Cardiac fibroblast (primary cell): ENCODE results near the gene EHD4.
A peak's percentile ranks its signal among the peaks of the same experiment; 100 is the strongest.

Source experiments
- DNase-seq, 2 donors: peaks; one replicate each; pipeline versions ENCODE4 v3.0.0 to v3.0.0-alpha.2; 2010; ENCODE audit warnings: low read depth in 2 of 2
- H3K4me3 ChIP-seq, 2 donors: replicated peaks in 1 of 2; 1 replicate in 1 of 2; 2 replicates in 1 of 2; pipeline ENCODE4 v1.5.1; 2011; ENCODE audit warnings: low read depth in 2 of 2, low read length in 2 of 2, mild to moderate bottlenecking in 2 of 2, moderate library complexity in 1 of 2
- TF ChIP-seq, protein P1 (sequence below): IDR thresholded peaks from one replicate; pipeline ENCODE4 v1.5.1; 2011; ENCODE audit warnings: low read depth, mild to moderate bottlenecking, low read length, inconsistent platforms

The EHD4 gene

DNA sequence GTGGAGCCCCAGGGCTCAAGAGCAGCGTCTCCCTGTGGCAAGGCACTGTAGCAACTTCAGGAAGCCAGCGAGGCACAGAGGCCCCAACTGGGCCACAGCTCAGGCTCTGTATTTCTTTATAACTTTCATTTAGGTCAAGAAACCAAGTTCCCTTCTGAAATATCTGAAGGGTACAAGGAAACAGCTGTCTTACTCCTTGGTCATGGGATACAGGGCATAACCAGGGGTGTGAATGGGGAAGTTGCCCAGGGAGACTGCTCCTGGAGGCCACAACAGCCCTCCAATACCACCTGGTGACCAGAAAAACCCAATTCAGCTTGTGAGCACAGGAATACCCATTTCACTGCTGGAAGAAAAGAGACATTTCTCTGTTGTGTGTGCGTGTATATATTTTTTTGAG lies 65.2 kb downstream of the EHD4 start:
- DNase-seq: no peak

DNA sequence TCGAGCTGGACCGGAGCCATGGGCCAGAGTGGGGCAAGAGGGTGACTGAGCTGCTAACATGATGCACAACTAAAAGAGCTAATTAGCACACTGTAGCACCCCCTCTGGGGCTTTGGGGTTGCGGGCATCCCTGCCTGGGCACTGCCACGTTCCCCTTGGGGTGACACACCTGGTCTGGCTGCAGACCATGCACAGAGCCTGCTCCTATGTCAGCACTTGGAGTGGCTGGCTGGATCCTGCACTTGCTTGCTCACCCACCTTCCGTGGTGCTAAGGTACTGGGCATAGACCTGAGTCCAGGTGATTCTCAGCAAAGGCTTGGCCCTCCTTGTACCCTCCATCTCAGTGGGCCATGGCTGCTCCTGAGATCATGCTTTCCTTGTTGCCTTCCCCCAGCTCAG lies 65.7 kb downstream of the EHD4 start:
- no peak for DNase-seq
- TF ChIP-seq, protein P1, sequence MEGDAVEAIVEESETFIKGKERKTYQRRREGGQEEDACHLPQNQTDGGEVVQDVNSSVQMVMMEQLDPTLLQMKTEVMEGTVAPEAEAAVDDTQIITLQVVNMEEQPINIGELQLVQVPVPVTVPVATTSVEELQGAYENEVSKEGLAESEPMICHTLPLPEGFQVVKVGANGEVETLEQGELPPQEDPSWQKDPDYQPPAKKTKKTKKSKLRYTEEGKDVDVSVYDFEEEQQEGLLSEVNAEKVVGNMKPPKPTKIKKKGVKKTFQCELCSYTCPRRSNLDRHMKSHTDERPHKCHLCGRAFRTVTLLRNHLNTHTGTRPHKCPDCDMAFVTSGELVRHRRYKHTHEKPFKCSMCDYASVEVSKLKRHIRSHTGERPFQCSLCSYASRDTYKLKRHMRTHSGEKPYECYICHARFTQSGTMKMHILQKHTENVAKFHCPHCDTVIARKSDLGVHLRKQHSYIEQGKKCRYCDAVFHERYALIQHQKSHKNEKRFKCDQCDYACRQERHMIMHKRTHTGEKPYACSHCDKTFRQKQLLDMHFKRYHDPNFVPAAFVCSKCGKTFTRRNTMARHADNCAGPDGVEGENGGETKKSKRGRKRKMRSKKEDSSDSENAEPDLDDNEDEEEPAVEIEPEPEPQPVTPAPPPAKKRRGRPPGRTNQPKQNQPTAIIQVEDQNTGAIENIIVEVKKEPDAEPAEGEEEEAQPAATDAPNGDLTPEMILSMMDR: no peak
- H3K4me3 ChIP-seq: no peak overlapping the region

More for the DNA sequence above, 65.2 kb downstream of the EHD4 start:
- H3K4me3 ChIP-seq: no peak overlapping the region
- TF ChIP-seq, protein P1: no peak

DNA sequence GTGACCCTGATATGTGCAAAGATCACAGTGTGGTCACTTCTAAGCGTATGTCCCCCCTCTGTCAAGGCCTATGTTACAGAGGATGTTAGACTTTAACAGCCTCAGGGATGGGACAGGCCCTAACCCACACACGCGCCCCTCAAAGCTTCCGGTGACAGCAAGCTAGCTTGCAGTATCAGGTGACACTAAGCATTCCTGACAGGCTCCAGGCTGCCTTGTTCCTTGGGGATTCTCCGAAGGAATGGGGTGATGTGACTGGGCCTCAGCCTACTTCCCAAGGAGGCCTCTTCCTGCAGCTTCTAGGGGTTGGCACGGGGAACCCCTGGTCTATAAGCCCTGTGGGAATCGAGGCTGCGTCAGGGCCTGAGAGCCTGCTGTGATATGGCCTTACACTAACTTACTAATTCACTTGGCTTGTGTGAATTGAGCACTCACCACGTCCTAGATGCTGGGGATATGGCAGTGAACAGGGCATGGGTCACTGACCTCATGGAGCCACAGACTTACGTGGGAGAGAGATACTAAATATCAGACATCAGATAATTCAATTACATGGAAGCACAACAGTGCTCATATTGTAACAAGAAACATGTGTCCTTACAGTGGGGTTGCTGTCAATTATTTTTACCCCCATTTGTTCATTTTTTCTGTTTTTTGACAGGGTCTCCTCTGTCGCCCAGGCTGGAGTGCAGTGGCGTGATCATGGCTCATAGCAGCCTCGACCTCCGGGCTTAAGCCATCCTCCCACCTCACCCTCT lies 67.1 kb downstream of the EHD4 start:
- TF ChIP-seq, protein P1: no peak
- DNase-seq: no peak
- H3K4me3 ChIP-seq: no peak overlapping the region

DNA sequence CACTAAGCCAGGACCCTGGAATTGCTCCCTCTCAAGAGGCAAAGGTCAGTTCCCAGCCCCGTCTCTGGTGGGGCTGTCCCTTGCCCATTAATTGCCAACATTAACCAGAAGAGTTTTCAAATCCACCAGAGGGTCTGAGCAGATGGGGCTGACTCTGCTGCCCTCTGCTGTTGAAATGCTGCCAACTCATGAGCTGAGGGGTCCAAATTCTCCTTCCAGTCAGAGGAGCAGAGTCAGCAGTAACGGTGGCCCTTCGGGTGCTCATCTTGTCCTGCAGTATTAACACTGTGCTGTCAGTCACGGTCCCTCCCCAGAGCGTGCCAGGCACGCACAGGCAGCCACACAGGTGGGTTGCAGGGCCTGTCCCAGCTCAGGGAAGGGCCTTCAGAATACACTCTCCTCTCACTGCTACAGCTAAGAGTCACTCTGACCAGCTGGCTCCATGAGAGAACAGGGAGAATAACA lies 67.8 kb downstream of the EHD4 start:
- DNase-seq: peak; percentile 68 to 74
- H3K4me3 ChIP-seq: no peak overlapping the region
- TF ChIP-seq, protein P1: peak; percentile 88

DNA sequence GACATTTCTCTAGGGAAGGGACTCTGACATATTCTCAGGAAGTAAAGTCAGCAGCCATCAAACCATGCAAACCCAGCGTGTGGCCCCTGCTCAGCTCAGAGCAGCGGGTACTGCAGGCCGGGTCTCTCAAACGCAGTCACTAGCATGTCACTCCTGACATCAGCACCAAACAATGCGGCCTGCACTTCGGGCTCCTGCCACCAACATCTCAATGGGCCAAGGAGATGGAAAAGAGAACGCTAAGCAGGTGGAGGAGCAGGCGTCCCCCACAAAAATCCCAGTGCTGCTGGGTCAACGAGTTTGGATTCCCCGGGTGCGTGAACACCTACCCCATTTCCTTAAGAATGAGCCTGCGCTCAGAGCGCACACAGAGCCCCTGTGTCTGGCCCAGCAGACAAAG lies 68.6 kb downstream of the EHD4 start:
- no peak overlapping the region for H3K4me3 ChIP-seq
- no peak for DNase-seq
- TF ChIP-seq, protein P1: no peak

DNA sequence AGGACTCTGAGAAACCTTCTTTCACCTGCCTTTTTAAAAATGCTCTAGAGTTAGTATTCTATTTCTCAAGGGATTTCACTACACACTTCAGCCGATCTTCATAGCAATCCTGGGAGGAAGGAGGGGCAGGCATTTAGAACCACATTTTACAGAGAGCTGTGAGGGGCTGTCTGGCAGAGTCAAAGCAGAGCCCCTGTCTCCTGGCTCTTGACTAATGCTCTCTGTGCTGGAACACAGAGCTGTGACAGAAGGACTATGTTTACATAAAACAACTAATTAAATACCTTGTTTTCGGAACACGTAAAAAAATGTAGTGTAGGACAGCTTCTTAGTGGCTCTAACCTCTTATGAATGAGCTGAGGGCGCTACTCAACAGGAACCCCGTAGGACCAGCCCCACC lies 70.9 kb downstream of the EHD4 start:
- DNase-seq: no peak
- TF ChIP-seq, protein P1: no peak
- no peak overlapping the region for H3K4me3 ChIP-seq
